KOPT-K1 (cell line): ENCODE measurements around the gene FBXO27.

ENCODE experiments used
- H3K27ac ChIP-seq: fragments of 200-600 bp; sonication (generic); 2 replicates; pipeline ENCODE4 v1.5.1; 2016; ENCODE audit warnings: antibody characterized with exemption, mild to moderate bottlenecking, low read depth, low read length; ENCODE audit not compliant: poor library complexity, severe bottlenecking
- H3K36me3 ChIP-seq: fragments of 200-600 bp; sonication (generic); 2 replicates; pipeline ENCODE4 v1.5.1; 2017; ENCODE audit warnings: antibody characterized with exemption, mild to moderate bottlenecking, low read length, moderate library complexity; ENCODE audit not compliant: insufficient read depth
- H3K9me3 ChIP-seq: fragments of 200-600 bp; sonication (generic); 2 replicates; pipeline ENCODE4 v1.5.1; 2017; ENCODE audit warnings: antibody characterized with exemption, low read length, mild to moderate bottlenecking; ENCODE audit not compliant: insufficient read depth, poor library complexity, severe bottlenecking

FBXO27 gene

DNA sequence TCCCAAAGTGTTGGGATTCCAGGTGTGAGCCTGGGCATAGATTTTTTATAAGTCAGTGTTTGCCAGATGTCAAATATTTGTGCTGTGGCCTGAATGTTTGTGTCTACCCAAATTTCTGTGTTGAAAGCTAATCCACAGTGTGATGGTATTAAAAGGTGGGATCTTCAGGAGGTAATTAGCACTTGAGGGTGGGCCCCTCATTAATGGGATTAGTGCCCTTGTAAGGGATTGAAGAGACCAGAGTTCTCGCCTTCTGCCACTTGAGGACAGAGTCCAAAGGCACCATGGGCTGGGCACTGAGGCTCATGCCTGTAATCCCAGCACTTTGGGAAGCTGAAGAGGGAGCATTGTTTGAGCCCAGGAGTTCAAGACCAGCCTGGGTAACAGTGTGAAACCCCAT is 47.1 kb downstream of the FBXO27 start:
- Histone ChIP-seq H3K27ac (no peak overlapping the region), H3K36me3 (no peaks in the 10 kb centered on the region), H3K9me3 (peaks cover 19% of the 10 kb centered on the region)

DNA sequence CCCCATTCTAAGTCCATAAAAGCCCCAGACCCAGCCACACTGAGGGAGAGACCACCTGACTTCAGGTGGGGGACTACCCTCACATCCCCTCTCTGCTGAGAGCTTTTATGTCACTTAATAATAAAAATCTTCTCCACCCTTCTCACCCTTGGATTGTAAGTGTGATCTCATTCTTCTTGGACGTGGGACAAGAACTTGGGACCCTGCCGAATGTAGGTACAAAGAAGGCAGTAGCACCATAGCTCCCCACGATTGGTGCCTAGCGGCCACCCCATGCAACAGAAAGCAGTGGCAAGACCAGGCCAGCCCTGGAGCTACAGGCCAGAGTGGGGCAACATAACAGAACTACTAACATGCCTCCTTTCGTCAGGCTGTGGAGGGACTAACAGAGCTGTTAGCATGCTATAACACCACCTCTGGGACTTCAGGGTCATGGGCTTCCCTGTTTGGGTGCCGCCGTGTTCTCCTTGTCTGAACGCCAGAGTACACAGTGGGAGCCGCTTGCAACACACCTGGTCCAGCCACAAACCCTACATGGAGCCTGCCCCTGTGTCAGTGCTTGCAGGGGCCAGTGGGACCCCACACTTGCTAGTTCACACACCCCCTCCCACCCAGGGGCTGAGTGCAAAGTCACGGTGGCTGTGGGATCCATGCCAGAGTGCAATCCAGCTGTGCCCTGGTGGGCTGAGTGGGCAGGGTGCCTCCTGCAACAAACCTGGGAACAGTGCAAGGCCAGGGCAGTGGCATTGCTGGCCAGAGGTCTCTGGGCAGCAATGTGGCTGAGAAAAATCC is 51.6 kb downstream of the FBXO27 start:
- Histone ChIP-seq H3K9me3 (peaks cover 26% of the 10 kb centered on the region), H3K36me3 (no peaks in the 10 kb centered on the region), H3K27ac (no peak overlapping the region)

- Histone ChIP-seq H3K27ac (no peak overlapping the region), H3K9me3 (peaks cover 19% of the 10 kb centered on the region), H3K36me3 (no peaks in the 10 kb centered on the region)
These were observed 52.5 kb downstream of the FBXO27 start for GRCh38 chr19:38979812-38980211.

DNA sequence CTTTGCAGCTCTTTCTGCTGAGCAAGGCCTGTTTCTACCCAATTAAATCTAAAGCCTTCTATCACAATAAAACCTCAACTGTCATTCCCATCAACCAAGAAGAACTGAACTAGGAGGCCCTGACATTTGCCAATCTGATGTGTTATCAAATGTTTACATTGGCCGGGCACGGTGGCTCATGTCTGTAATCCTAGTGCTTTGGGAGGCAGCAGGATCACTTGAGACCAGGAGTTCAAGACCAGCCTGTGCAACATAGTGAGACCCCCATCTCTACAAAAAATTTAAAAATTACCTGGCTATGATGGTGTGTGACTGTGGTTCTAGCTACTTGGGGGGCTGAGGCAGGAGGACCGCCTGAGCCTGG is 54.0 kb downstream of the FBXO27 start:
- H3K9me3 ChIP-seq = peaks cover 19% of the 10 kb centered on the region
- no peak overlapping the region for H3K27ac ChIP-seq
- no peaks in the 10 kb centered on the region for H3K36me3 ChIP-seq

DNA sequence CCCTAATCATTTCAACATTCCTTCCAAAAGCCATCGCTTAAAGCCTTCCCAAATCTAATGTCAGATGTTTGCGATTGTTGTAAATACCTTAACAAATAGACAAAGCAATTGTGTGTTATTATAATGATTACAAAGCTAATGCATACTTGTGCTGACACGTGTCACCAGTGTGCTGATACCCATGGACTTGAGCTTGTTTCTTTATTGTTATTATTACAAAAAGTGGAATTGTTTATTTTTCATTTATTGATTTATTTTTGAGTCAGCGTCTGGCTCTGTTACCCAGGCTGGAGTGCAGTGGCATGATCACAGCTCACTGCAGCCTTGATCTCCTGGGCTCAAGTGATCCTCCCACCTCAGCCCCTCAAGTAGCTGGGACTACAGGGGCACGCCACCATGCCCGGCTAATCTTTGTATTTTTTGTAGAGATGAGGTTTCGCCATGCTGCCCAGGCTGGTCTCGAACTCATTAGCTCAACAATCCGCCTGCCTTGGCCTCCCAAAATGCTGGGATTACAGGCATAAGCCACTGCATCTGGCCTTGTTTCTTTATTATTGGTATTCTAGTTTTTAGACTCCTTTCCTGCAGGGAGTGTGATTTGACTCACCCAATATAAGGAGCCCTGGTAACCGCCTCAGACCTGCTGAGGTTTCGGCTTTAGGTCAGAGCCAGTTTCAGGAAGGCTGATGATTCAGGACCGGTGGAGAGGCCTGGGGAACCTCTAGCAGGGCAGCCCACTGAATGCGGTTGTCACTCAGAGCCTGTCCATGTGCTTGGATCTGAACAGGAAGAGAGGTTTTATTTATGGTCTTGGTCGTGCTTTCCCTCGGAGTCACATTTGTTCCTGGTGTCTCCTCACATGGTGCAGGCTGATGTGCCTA is 54.7 kb downstream of the FBXO27 start:
- H3K27ac ChIP-seq = no peak overlapping the region

GRCh38 chr19:38975861-38976271 is 56.5 kb downstream of the FBXO27 start:
- H3K27ac ChIP-seq = no peak overlapping the region
- H3K9me3 ChIP-seq = peaks cover 14% of the 10 kb centered on the region
- H3K36me3 ChIP-seq = no peaks in the 10 kb centered on the region

More for the DNA sequence above, 54.7 kb downstream of the FBXO27 start:
- no peaks in the 10 kb centered on the region for H3K36me3 ChIP-seq
- H3K9me3 ChIP-seq = peaks cover 19% of the 10 kb centered on the region

- Histone ChIP-seq H3K36me3 (no peaks in the 10 kb centered on the region), H3K27ac (no peak within 1 kb of the TSS), H3K9me3 (peaks cover 9% of the 10 kb centered on the region)
These were observed 57.0 kb downstream of the FBXO27 start, which contains the start of gene FBXO17 for GRCh38 chr19:38975214-38975860. FBXO17 (minus strand) TSS chr19:38975742; CDS start chr19:38950319, 25,423 bp downstream.

GRCh38 chr19:38974624-38975213 is 57.6 kb downstream of the FBXO27 start:
- no peaks in the 10 kb centered on the region for H3K36me3 ChIP-seq
- no peak overlapping the region for H3K27ac ChIP-seq
- peaks cover 2% of the 10 kb centered on the region for H3K9me3 ChIP-seq
